ENCODE data around the gene ATG4B.

Gene ATG4B

DNA sequence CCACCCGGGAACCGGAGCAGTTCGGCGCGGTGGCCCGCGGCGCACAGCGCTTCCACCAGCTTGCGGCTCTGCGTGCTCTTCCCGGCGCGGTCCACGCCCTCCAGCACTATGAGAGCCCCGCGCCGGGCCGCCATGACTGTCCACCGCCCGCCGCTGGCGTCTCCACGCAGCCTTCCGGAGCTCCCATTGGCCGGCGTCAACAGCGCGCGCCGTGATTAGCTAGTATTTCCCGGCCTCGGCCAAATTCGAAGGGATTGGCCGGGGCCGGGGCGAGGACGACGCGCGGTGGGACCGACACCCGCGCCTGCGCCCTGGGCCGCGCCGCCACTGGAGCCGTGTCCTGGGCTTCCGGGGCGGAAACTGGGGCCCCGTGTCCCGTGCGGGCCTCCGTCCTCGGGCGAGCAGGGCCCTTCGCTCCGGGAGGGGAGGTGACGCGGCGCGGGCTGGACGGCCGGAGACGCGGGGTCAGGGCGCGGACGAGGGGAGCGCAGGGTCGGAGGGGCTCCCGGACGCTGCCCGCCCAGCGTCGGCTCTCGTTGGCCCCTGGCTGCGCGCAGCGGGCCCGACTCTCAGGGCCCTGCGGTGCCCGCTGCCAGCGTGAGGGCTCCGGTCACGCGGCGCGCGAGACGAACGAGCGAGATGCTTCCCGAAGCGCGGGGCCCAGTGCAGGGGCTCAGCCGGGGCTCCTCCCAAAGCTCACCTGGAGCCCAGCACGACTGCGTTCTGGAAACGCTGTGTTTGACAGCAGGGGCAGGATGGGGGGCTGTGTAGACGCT, 49.3 kb downstream of the ATG4B start, which contains the start of gene DTYMK:
DTYMK (minus strand) TSS at position 166 of the 776 bp plus-strand sequence; CDS start at position 134, 32 bp downstream.
- DNase-seq, result peak; percentile 95

DNA sequence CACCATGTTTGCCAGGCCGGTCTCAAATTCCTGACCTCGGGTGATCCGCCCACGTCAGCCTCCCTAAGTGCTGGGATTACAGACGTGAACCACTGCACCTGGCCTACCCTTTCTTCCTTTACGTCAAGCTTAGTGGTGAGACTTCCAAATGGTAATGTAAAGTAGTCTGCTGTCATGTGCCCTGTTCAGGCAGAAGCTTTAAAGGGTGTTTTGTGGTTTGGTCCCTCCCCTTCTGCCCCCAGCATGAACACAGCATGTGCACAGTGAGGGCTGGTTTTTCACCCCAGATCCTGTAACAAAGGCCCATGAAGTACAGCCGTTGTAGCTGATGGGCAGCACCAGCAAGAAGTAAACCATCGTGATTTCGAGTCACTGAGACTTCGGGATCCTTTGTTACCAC, 51.8 kb downstream of the ATG4B start:
- no peak for DNase-seq

DNA sequence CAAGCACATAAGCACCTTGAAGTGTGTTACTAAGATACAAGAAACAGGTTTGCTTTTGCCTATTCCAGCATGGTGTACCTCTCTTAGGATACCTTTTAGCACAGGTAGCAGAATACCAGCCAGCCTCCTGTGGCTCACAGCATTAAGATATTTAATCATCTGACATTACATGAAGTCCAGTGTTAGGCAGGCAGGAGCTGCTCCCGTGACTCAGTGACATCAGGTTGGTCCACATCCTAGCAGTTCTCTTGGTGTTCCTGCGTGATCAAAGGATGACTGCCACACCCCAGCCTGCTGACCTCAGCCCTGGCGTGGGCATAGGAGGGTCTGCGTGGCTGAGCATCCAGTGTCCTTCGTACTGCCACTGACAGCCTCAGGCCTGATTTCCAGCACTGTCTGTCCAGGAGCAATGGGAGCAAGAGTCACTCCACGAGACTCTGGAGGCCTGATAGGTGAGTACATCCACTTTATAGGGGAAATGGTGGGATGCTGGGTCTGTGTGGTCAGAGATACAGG, 52.8 kb downstream of the ATG4B start:
- no peak for DNase-seq

- no peak for DNase-seq
These were observed 55.0 kb downstream of the ATG4B start for GRCh38 chr2:241692448-241692847.

- DNase-seq, result no peak
These were observed 58.2 kb downstream of the ATG4B start for GRCh38 chr2:241695651-241696050.

DNA sequence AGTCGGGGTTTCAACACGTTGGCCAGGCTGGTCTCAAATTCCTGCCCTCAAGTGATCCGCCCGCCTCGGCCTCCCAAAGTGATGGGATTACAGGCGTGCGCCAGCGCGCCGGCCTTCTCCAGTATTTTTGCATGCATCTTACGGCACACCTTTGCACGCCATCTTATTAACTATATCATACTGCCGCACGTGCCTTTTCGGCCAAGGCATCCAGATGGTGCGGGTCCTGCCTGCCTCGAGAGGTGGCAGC, 63.6 kb downstream of the ATG4B start:
- no peak for DNase-seq

DNA sequence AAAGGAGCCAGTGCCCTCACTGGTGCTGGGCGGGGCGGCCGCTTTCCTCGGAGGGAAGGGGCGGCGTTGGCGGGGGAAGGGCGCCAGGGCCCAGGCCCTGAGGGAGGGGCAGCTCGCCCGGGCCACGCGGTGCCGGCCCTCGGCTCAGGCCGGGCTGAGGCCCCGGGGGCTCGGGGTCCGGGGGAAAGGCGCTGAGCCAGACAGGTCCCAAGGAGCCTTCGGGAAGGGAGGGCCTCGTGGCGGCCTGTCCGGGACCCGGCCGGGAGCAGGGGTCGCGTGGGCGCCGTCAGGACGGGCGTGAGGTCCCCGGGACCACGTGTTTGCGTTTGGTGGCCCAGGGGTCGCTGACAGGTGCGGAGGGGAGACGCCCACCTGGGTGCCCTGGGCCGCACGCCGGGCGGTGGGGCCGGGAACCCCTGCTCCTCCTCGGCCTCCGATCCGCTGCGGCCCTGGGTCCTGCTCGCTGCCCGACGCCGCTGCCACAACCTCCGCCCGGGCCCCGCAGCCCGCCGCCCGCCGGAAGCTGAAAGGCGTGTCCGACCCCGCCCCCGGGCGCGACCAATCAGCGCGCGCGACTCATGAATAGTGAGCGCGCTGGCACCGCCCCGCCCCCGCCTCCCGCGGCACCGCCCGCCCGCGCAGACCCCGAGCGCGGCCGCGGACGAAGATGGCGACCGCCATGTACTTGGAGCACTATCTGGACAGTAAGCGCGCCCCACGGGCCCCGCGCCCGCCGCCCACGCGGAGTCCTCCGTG, 64.1 kb downstream of the ATG4B start, which contains the start of gene ING5:
ING5 (plus strand) TSS at position 641 of the 756 bp plus-strand sequence; CDS start at position 668, 27 bp downstream.
- DNase-seq, result peak; percentile 98

GRCh38 chr2:241702155-241703031, 64.9 kb downstream of the ATG4B start:
- peak; percentile 98 for DNase-seq

DNA sequence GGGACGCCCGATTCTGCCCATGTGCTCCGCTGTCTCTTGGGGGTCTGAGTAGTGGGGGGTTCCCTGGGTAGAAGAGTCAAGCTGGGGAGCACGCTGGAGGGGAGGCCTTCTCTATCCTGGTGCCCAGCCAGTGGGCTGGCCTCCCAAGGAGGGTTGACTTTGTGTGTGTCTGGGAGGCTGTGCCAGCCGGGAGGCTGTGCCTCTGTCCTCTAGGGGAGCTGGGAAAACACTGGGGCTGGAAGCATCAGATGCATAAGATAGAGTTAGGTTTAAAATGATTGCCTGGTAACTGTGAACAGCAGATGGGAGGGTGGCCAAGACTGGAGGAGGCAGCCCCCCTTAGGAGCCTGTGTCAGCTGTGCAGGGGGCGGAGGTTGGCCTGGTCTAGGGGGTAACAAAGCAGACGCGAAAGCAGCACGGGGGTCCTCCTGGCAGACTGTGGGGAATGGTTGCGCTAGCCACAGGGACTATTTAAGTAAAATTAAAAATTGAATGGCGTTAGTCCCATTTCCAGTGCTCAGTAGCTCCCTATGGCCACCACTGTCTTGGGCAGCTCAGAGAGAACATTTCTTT, 65.6 kb downstream of the ATG4B start:
- no peak for DNase-seq

DNA sequence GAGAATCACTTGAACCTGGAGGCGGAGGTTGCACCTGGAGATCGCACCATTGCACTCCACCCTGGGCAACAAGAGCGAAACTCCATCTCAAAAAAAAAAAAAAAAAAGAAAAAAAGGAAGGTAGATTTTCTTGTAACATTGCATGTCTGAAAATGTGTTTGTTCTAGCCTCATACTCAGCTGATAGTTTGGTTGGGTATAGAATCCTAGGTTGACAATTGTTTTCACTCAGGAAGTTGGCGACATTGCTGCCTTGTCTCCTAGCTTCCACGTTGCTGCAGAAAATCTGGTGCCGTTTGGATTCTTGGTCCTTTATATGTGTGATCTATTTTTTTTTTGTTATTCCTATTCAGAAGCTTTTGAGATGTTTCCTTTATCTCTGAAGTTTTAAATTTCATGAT, 69.0 kb downstream of the ATG4B start:
- DNase-seq, result no peak

DNA sequence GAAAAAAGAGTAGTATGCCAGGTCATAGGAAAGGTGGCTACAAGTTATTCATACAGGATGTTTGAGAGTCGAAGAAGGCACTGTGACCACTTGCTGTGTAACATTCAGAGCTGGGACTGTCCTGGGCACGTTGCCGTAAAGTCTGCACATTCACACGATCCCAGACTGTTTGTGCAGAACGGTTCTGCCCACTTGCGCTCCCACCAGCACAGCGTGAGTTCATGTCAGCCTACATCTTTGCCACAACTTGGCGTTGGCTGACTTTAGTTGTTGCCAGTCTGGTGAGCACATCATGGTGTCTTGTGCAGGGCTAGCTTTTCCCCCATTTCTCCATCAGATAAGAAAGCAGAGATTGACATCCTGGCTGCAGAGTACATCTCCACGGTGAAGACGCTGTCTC, 71.4 kb downstream of the ATG4B start:
- no peak for DNase-seq

- DNase-seq, result no peak
These were observed 81.6 kb downstream of the ATG4B start for GRCh38 chr2:241719093-241719492.

DNA sequence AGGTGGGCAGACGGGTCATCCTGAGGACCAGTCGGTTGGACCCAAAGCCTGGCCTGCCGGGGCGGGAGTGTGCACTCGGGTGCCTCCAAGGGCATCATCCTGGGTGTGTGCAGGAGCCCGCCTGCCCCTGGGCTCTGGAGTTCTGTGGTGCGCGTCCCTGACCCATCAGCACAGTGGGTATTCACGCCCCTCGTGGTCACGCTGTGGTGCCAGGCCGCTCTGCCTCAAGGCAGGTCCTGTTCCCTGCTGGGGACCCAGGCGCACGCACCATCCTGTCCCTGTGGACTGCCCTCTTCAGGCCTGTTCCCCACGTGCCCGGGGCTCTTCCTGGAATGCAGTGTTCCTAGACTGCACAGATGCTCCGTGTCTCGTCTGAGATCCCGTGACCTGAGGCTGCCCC, 82.6 kb downstream of the ATG4B start:
- DNase-seq, result no peak

DNA sequence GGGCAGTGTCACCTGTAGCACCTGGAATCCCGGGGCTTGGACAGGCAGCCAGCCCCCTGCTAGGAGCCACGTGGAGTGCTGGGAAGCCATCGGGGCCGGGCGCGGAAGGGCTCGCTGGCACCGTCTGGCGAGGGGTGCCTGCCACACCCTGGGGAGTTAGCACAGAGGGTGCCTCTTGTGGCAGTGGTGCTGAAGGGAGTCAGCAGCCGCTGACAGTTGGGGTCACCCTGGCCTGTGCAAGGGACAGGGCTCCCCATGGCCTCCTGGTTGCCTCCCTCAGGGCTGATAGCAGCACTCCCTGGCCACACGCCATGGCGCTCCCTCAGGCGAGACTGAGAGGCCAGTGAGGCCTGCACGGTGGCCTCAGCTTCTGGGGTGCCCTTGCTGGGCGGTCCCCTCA, 83.1 kb downstream of the ATG4B start:
- no peak for DNase-seq

- DNase-seq, result no peak
These were observed 84.4 kb downstream of the ATG4B start for GRCh38 chr2:241721852-241722251.

- no peak for DNase-seq
These were observed 85.5 kb downstream of the ATG4B start for GRCh38 chr2:241722896-241723454.
